ENCODE measurements around the gene FAM180A.

DNA sequence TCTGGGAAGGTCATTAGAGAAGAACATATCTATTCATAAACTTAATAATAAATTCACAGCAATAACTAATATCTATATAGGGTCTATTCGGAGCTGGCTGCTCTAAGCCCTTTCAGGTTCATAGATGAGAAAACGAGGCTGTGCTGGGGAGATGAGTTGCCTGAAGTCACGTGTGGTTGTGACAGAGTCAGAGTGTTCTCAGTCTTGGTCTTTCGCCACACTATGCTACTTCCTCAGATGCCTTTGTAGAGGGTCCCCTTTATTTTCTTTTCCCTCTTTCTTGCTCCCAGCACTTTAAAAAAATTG lies 43.7 kb upstream of the FAM180A start:
- TF ChIP-seq CTCF (IDR thresholded peaks at IDR 0.05) (no peak), NRF1 (IDR thresholded peaks at IDR 0.05; ENCODE audit: low read depth, low read length) (no peak), NFIC (IDR thresholded peaks at IDR 0.05; ENCODE audit: borderline replicate concordance) (no peak), TAF1 (IDR thresholded peaks at IDR 0.05; ENCODE audit: borderline replicate concordance, low read depth, low read length) (no peak), POLR2AphosphoS5 (IDR thresholded peaks at IDR 0.05; ENCODE audit: low read depth, low read length) (no peak), RAD21 (IDR thresholded peaks at IDR 0.05; ENCODE audit: low read length) (no peak), RXRA (IDR thresholded peaks at IDR 0.05; ENCODE audit: borderline replicate concordance, low read depth) (no peak), EP300 (IDR thresholded peaks at IDR 0.05; ENCODE audit: borderline replicate concordance in 1 of 2, low read depth in 1 of 2, low read length in 1 of 2) (no peak), SMC3 (IDR thresholded peaks at IDR 0.05; ENCODE audit: low read depth, low read length) (no peak), REST (IDR thresholded peaks at IDR 0.05; ENCODE audit: low read depth, low read length) (no peak), SIN3A (IDR thresholded peaks at IDR 0.05; ENCODE audit: borderline replicate concordance, low read depth, low read length) (no peak), FOXM1 (IDR thresholded peaks at IDR 0.05; ENCODE audit: low read depth) (no peak), FOSL2 (IDR thresholded peaks at IDR 0.05; ENCODE audit: borderline replicate concordance, low read depth) (no peak)
- TF ChIP-seq, protein P1, sequence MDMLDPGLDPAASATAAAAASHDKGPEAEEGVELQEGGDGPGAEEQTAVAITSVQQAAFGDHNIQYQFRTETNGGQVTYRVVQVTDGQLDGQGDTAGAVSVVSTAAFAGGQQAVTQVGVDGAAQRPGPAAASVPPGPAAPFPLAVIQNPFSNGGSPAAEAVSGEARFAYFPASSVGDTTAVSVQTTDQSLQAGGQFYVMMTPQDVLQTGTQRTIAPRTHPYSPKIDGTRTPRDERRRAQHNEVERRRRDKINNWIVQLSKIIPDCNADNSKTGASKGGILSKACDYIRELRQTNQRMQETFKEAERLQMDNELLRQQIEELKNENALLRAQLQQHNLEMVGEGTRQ (IDR thresholded peaks at IDR 0.05; ENCODE audit: borderline replicate concordance, low read depth, low read length) = no peak
